Purkinje cell (primary cell): ENCODE data around the gene PLA2G2D. TPM values are rescaled to one million over a fixed set of nuclear protein-coding genes. Genes with fewer than 3 reads are reported as not detected.

Source experiments
- polyA plus RNA-seq: library from polyadenylated mRNA; unstranded; fragments of >200 nt; fragmentation: Nextera tagmentation; gene quantifications from 2 replicates; pipeline ENCODE4 v1.2.1, GENCODE V29; 2014

The PLA2G2D gene
- polyA plus RNA-seq = 0.55 TPM in 1 of 2 replicates, not detected in the other

DNA sequence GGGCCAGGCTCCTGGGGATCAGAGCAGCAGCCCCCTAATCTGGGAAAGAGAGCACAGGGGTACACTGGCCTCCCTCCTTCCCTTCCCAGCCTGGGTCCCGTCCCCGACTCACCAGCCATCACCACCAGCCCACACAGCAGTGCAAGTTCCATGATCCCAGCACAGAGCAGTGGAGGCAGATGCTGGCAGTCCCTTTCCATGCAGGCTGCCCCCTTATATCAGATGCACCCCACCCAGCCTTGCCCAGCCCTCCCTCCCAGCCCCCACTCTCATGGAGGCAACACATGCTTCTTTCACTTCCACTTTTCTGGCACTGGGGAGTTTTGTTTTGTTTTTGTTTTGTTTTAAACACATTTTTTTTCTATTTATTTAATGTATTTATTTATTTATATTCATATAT lies at the start of gene PLA2G2D:
Gene PLA2G2D, minus strand, starts transcription at position 190 of the 400 bp plus-strand sequence. Its CDS starts 38 bp downstream, at position 152.

GRCh38 chr1:20138961-20139550 lies 19.7 kb upstream of the PLA2G2D start, which contains the start of gene PLA2G2F:
PLA2G2F (plus strand) TSS chr1:20139323; CDS start chr1:20139428, 105 bp downstream.

GRCh38 chr1:20069874-20070273 lies 49.5 kb downstream of the PLA2G2D start, which contains the start of gene PLA2G5:
PLA2G5 (plus strand) TSS chr1:20070194; CDS start chr1:20084831, 14,637 bp downstream.

Other genes with a start within 250 kb of the PLA2G2D start
- 1.2 and 3.8 TPM in 2 replicates for gene OTUD3, start 237.1 kb downstream of the PLA2G2D start, polyA plus RNA-seq
- gene PLA2G2E, start 195.9 kb downstream of the PLA2G2D start, polyA plus RNA-seq = not detected in 2 replicates
- not detected in 2 replicates for gene PLA2G2A, start 139.9 kb downstream of the PLA2G2D start, polyA plus RNA-seq
- 3.6 and 3.8 TPM in 2 replicates for gene PLA2G5, start 49.3 kb downstream of the PLA2G2D start, polyA plus RNA-seq
- gene PLA2G2F, start 19.8 kb upstream of the PLA2G2D start, polyA plus RNA-seq = not detected in 2 replicates
- gene UBXN10, start 66.6 kb upstream of the PLA2G2D start, polyA plus RNA-seq = 0.27 and 1.3 TPM in 2 replicates
- gene PLA2G2C, start 67.0 kb upstream of the PLA2G2D start, polyA plus RNA-seq = not detected in 2 replicates
- not detected in 2 replicates for gene VWA5B1, start 171.3 kb upstream of the PLA2G2D start, polyA plus RNA-seq